GM12878 (cell line): ENCODE measurements around the gene MPPED1. TPM values are rescaled to one million over a fixed set of nuclear protein-coding genes. Genes with fewer than 3 reads are reported as not detected.

Experiments
- ATAC-seq: fragments of 200-7000 bp; cut with Tn5 transposase; 3 replicates; pipeline ENCODE4 v1.9.1; 2020; ENCODE audit warnings: mild to moderate bottlenecking, moderate library complexity
- BruUV-seq: library from RNA; stranded (reverse); fragments of 400-500 nt; replicated peaks from 2 replicates; lab custom pipeline; 2021; lab: Mats Ljungman, UMichigan
- CTCF ChIA-PET: fragments of 300-600 bp; sonication (Branson Sonifier 250); formaldehyde crosslinking; extraction: SDS; loops from one replicate; lab custom pipeline; 2021; ENCODE audit warnings: inconsistent platforms; lab: Yijun Ruan, JAX
- POLR2A ChIA-PET: fragments of 350-600 bp; formaldehyde crosslinking; extraction: SDS; loops from one replicate; lab custom pipeline; 2021; ENCODE audit warnings: inconsistent platforms; lab: Charles Lee
- RAD21 ChIA-PET: fragments of 300-600 bp; sonication (Branson Sonifier 250); formaldehyde crosslinking; loops from one replicate; lab custom pipeline; 2023; ENCODE audit warnings: antibody characterized with exemption; ENCODE audit not compliant: unreplicated experiment; lab: Charles Lee
- SMC1A ChIA-PET: fragments of 300-600 bp; sonication (Branson Sonifier 250); formaldehyde crosslinking; loops from one replicate; lab custom pipeline; 2023; ENCODE audit not compliant: unreplicated experiment, uncharacterized antibody; lab: Charles Lee
- DNase-seq: peaks from one replicate; pipeline ENCODE4 v3.0.0-alpha.2; 2011; ENCODE audit warnings: low read depth, low spot score
- FAIRE-seq: peaks from 3 replicates; lab custom pipeline; 2011; peaks lifted over from hg19 to GRCh38; lab: Jason Lieb, UNC
- H2AFZ ChIP-seq: 2 replicates; pipeline ENCODE4 v1.6.0; 2011; ENCODE audit warnings: low read depth, low read length, control low read depth; ENCODE audit not compliant: control insufficient read depth
- H3K27ac ChIP-seq: 2 replicates; pipeline ENCODE4 v1.5.1; 2011; ENCODE audit warnings: control low read depth; ENCODE audit not compliant: control insufficient read depth, insufficient read depth
- H3K27me3 ChIP-seq, 2 experiments: replicated peaks in 1 of 2; 2 replicates each; pipeline versions ENCODE4 v1.6.0 to v1.6.1; 2011; ENCODE audit warnings: low read length in 1 of 2; ENCODE audit not compliant: control insufficient read depth in 2 of 2, insufficient read depth in 2 of 2
- H3K36me3 ChIP-seq, 2 experiments: 2 replicates each; pipeline ENCODE4 v1.5.1; 2011; ENCODE audit warnings: low read length in 1 of 2; ENCODE audit not compliant: control insufficient read depth in 2 of 2, insufficient read depth in 2 of 2
- H3K4me1 ChIP-seq: 2 replicates; pipeline ENCODE4 v1.6.1; 2011; ENCODE audit warnings: mild to moderate bottlenecking, low read length, moderate library complexity, mixed read lengths; ENCODE audit not compliant: control insufficient read depth, insufficient read depth
- H3K4me2 ChIP-seq: 2 replicates; pipeline ENCODE4 v1.6.0; 2011; ENCODE audit warnings: control low read depth; ENCODE audit not compliant: control insufficient read depth, insufficient read depth
- H3K4me3 ChIP-seq: fragments of 200-600 bp; sonication (generic); 2 replicates; pipeline ENCODE4 v1.5.1; 2016
- H3K79me2 ChIP-seq: 2 replicates; pipeline ENCODE4 v1.6.0; 2011; ENCODE audit warnings: low read length; ENCODE audit not compliant: control insufficient read depth, insufficient read depth
- H3K9ac ChIP-seq: 2 replicates; pipeline ENCODE4 v1.8.0; 2011; ENCODE audit warnings: low read length, control low read depth, mixed read lengths; ENCODE audit not compliant: control insufficient read depth, insufficient read depth
- H3K9me3 ChIP-seq: replicated peaks from 3 replicates; pipeline ENCODE4 v1.5.1; 2011; ENCODE audit warnings: mild to moderate bottlenecking, low read length; ENCODE audit not compliant: control insufficient read depth, insufficient read depth
- H4K20me1 ChIP-seq: 2 replicates; pipeline ENCODE4 v1.6.0; 2011; ENCODE audit not compliant: control insufficient read depth, insufficient read depth
- EGR1 ChIP-seq, 2 experiments: IDR thresholded peaks; 1 replicate in 1 of 2; 2 replicates in 1 of 2; pipeline ENCODE4 v1.6.1; 2011 to 2012; ENCODE audit warnings: low read depth in 2 of 2, low read length in 2 of 2, borderline replicate concordance in 1 of 2, mild to moderate bottlenecking in 1 of 2, moderate library complexity in 1 of 2
- ZNF217 ChIP-seq: fragments of 450-650 bp; IDR thresholded peaks from 2 replicates; pipeline ENCODE4 v1.6.1; 2017; ENCODE audit warnings: antibody characterized with exemption, mild to moderate bottlenecking
- WGBS: methylation state at CpG from one replicate; pipeline ENCODE4 v1.1.6; 2016; ENCODE audit warnings: low lambda C conversion rate; ENCODE audit not compliant: insufficient replicate concordance, insufficient coverage; ENCODE audit errors: missing lambda C conversion rate; 5-methylcytosine and 5-hydroxymethylcytosine counted together
- in situ Hi-C: fragments of 300-500 bp; cut with MboI; formaldehyde crosslinking; loops from 9 replicates; pipeline ENCODE4 v1.14.3; 2018; ENCODE audit warnings: mixed read lengths
- intact Hi-C: fragments of 100-400 bp; cut with micrococcal nuclease; formaldehyde crosslinking; loops from one replicate; pipeline ENCODE4 v1.14.2; 2022; ENCODE audit not compliant: unreplicated experiment
- polyA plus RNA-seq, 11 experiments: library from polyadenylated mRNA; depleted of rRNA in 4 of 11; unstranded in 6 of 11; stranded (reverse) in 5 of 11; fragments of >200 nt; fragmentation: Nextera tagmentation in 4 of 11; fragmentation: Illumina TruSeq in 1 of 11; extraction: Ambion mirVana in 4 of 11; extraction: Trizol in 1 of 11; gene quantifications; 1 replicate in 1 of 11; 2 replicates in 10 of 11; pipeline versions ENCODE4 v1.2.1 to v1.2.3, GENCODE V29; 2011 to 2016; ENCODE audit warnings: inconsistent platforms in 2 of 11, missing spikeins in 2 of 11, low read depth in 1 of 11
- total RNA-seq, 4 experiments: library from RNA; depleted of rRNA in 3 of 4; stranded (reverse); fragments of >200 nt in 3 of 4; fragmentation: Illumina TruSeq in 1 of 4; extraction: Trizol in 1 of 4; gene quantifications; 2 replicates each; pipeline versions ENCODE4 v1.2.1 to v1.2.3, GENCODE V29; 2013 to 2021
- TF ChIP-seq, protein P1 (sequence below): IDR thresholded peaks from 2 replicates; pipeline ENCODE4 v1.6.1; 2011; ENCODE audit warnings: borderline replicate concordance, low read depth, mild to moderate bottlenecking, moderate library complexity, low read length; ENCODE audit not compliant: insufficient read depth, poor library complexity, severe bottlenecking

MPPED1 gene
- total and polyA plus RNA-seq, 10 of the 15 experiments (the other 5 are each of a cell fraction or from before 2014, with no cell fraction given) = 0.11 TPM; not detected in 9

DNA sequence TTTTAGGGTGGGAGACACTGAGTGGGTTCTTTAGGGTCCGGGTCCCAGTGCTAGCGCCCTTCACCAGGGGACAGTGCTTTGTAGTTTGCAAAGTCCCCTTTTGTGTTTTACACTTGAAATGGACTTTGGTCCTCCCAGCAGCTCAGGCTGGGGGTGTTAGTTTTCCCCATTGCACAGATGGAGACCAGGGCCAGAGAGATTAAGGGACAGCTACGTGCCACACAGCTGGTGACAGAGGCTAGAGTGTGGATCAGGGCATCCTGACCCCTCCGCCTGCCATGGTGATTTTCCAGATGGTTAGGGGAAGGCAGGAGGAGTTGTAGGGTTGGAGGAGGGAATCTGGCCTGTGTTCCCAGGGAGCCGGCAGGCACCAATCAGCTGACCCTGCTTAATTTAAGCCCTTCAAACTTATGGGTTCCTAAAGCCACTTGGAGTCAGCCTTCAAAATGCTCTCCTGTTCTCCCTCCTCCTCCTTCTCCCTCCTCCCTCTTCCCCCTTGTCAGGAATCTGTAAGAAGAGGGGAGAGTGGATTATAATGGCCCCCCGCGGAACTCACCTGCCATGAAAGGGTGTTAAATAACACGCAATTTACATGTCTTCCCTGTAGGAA lies 22.5 kb upstream of the MPPED1 start:
- CTCF ChIA-PET = interaction anchor here (0.6 to 1.1 kb wide), 3 partner anchors 116 to 1438 kb away, joined by 3 to 4 read pairs (median 3); no protein-coding TSS in a partner anchor
- Histone ChIP-seq H3K9ac (no peak overlapping the region), H3K27me3 (peaks cover 0 to 3% of the 10 kb centered on the region in 2 experiments; a peak in 3 of 4 replicates), H3K36me3 (no peaks in the 10 kb centered on the region), H3K79me2 (no peaks in the 10 kb centered on the region), H3K9me3 (no peaks in the 10 kb centered on the region), H2AFZ (no peak overlapping the region), H3K27ac (no peak overlapping the region), H3K4me3 (no peak overlapping the region), H3K4me2 (no peak overlapping the region), H4K20me1 (no peaks in the 10 kb centered on the region), H3K4me1 (no peaks in the 10 kb centered on the region)
- no peak for ATAC-seq
- no peak for DNase-seq
- no TSS peak for BruUV-seq
- SMC1A ChIA-PET = interaction anchor here (0.6 to 1.3 kb wide), 2 partner anchors 411 to 438 kb away, joined by 3 read pairs; no protein-coding TSS in a partner anchor
- RAD21 ChIA-PET = interaction anchor here (0.9 kb wide), 1 partner anchor 157 kb away, joined by 3 read pairs; no protein-coding TSS in a partner anchor
- WGBS = 50% methylated on average over 8 of the region's 8 CpGs
- TF ChIP-seq EGR1 (IDR thresholded peaks at IDR 0.05; ENCODE audit: borderline replicate concordance in 1 of 2, low read depth in 2 of 2, low read length in 2 of 2) = no peak
- TF ChIP-seq ZNF217 = no peak
- TF ChIP-seq, protein P1, sequence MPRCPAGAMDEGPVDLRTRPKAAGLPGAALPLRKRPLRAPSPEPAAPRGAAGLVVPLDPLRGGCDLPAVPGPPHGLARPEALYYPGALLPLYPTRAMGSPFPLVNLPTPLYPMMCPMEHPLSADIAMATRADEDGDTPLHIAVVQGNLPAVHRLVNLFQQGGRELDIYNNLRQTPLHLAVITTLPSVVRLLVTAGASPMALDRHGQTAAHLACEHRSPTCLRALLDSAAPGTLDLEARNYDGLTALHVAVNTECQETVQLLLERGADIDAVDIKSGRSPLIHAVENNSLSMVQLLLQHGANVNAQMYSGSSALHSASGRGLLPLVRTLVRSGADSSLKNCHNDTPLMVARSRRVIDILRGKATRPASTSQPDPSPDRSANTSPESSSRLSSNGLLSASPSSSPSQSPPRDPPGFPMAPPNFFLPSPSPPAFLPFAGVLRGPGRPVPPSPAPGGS = no peak
- no peak for FAIRE-seq
- POLR2A ChIA-PET = no interaction called here
- intact Hi-C loops (loop anchor here (2.0 kb wide), 3 partner anchors 91 to 495 kb away; no protein-coding TSS in a partner anchor), in situ Hi-C loops (no loop called here)
